HG02798 (cell line): ENCODE measurements around the gene ZNF503.

Experiments
- ATAC-seq: cut with Tn5 transposase; IDR thresholded peaks from one replicate; pipeline ENCODE4 v1.9.1; 2021; ENCODE audit warnings: mild to moderate bottlenecking; ENCODE audit not compliant: unreplicated experiment, poor library complexity

Gene ZNF503

GRCh38 chr10:75358835-75359421, 42.6 kb downstream of the ZNF503 start:
- no peak for ATAC-seq

DNA sequence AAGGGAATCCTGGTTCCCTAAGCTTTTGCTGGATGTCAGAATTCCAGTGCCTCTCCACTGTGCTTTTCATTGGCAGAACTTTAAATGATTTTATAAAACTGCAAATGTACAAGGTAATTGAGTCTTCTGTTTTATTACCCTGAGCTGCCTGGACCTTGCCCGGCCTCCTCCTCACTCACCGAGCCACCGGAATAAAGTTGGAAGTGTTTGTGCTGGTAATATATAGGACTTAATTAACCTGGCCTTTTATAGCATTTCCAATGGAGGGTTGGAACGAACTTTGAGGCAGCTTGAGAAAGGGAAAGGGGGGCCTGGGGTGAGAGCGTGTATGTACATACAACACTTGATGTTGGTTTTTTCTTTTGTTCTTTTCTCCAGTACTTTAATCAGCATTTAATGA, 43.4 kb downstream of the ZNF503 start:
- ATAC-seq, result no peak

DNA sequence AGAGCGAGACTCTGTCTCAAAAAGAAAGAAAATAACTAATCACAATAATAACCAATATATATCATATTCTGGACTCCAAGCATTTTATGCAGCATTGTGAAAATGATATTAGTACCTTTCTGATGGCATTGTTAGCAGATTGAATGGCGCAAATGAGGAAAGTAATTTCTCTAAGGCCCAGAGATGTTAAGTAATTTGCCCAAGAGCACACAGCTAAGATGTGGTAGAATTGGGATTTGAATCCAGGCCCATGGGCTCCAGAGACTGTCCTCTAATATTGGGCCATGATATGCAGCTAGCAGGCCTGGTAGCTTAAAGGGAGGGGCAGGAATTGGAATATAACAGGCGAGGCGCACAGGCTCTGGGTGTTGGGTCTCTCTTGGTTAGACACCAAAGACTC, 44.1 kb downstream of the ZNF503 start:
- ATAC-seq, result no peak

- no peak for ATAC-seq
These were observed 45.1 kb downstream of the ZNF503 start for GRCh38 chr10:75356484-75356883.

DNA sequence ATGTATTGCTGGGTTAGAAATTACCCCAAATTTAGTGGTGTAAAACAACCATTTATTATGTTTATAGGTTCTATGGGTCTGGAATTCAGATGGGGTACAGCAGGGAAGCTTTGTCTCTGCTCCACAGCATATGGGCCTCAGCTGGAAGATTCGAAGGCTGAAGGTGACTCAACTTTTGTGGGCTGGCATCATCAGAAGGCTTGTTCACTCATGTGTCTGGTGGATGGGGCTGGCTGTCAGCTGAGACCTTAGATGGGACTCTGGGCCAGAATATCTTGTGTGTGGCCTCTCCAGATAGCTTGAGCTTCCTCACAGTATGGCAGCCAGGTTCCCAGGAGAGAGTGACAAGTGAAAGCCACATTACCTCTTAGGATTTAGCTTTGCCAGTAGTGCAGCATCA, 45.9 kb downstream of the ZNF503 start:
- no peak for ATAC-seq

DNA sequence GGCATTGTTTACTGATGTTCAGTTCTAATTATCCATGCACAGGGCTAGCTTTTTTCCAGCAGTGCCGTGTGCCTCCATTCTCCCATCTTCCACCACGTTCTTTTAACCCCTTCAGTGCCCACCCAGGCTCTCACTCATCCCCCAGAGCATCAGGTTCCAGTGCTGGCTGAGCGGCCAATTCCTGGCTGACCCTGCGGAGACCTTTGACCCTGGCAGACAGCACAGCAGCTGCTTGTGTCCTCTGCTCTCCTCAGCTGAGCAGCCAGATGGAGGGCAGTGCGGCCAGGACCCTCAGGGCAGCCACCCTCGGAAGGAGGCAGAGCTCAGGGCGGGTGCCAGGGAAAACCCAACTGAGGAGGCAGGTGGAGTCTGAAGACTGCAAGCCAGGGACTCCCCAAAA, 48.4 kb downstream of the ZNF503 start:
- ATAC-seq, result no peak

GRCh38 chr10:75352650-75353049, 48.9 kb downstream of the ZNF503 start:
- no peak for ATAC-seq

DNA sequence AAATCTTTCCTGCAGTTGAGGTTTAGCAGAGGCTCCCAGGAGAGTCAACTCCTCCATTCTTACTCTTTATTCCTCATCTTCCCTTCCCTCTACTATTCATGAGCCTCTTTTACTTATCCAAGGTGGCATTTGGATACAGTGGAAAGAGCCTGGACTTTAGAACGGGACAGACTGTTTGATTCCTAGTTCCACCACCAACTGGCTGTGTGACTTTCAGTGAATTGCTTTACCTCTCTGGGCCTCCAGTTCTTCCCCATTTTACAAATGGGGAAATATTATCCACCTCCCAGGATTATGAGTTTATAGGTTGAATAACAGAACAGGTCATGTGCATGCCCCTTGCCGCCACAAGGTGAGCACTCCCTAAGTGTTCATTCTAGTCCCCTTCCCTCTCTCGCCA, 49.9 kb downstream of the ZNF503 start:
- no peak for ATAC-seq

GRCh38 chr10:75350791-75351190, 50.8 kb downstream of the ZNF503 start:
- ATAC-seq, result no peak
